Measurements from ENCODE around the gene ZC2HC1C. TPM values are rescaled to one million over a fixed set of nuclear protein-coding genes. Genes with fewer than 3 reads are reported as not detected.
A peak's percentile ranks its signal among the peaks of the same experiment; 100 is the strongest.

ZC2HC1C gene
- total RNA-seq, 1 experiment from 2014 or later, result 13.8 TPM

DNA sequence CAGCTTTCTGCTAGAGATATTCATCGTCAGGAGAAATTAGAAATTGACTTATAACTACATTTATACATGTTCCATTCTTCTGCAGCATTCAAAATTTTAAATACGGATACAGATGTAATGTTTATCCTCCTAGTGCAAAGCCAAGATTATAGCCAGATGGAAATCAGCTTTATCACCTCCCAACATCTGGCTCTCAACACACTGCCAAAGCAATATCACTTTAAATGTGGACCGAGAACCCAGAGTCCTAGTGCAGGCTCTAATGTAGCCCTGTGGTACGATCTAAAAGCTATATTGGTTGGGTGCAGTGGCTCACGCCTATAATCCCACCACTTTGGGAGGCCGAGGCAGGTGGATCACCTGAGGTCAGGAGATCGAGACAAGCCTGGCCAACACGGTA, 24.7 kb upstream of the ZC2HC1C start:
- H3K9me3 ChIP-seq (ENCODE audit: insufficient read depth, low read depth), result no peaks in the 10 kb centered on the region
- ChIA-PET CTCF (interaction anchor here (1.1 kb wide), 1 partner anchor 99 kb away, joined by 3 read pairs; no protein-coding TSS in a partner anchor), POLR2A (ENCODE audit: unreplicated experiment) (interaction anchor here (0.7 to 1.2 kb wide), 2 partner anchors 19 to 25 kb away, joined by 5 to 6 read pairs; partner anchors contain the start of genes ACYP1 and ZC2HC1C)
- H3K79me2 ChIP-seq (ENCODE audit: low read depth), result peaks cover 31% of the 10 kb centered on the region
- H3K4me1 ChIP-seq (replicated peaks; ENCODE audit: insufficient read depth), result peaks cover 39% of the 10 kb centered on the region
- H3K27ac ChIP-seq, result peak overlapping the region; percentile 7; the same call in 1 of the 2 replicates
- TF ChIP-seq EZH2 (IDR thresholded peaks at IDR 0.05; ENCODE audit: low read depth), result no peak
- TF ChIP-seq, protein P1, sequence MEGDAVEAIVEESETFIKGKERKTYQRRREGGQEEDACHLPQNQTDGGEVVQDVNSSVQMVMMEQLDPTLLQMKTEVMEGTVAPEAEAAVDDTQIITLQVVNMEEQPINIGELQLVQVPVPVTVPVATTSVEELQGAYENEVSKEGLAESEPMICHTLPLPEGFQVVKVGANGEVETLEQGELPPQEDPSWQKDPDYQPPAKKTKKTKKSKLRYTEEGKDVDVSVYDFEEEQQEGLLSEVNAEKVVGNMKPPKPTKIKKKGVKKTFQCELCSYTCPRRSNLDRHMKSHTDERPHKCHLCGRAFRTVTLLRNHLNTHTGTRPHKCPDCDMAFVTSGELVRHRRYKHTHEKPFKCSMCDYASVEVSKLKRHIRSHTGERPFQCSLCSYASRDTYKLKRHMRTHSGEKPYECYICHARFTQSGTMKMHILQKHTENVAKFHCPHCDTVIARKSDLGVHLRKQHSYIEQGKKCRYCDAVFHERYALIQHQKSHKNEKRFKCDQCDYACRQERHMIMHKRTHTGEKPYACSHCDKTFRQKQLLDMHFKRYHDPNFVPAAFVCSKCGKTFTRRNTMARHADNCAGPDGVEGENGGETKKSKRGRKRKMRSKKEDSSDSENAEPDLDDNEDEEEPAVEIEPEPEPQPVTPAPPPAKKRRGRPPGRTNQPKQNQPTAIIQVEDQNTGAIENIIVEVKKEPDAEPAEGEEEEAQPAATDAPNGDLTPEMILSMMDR (conservative IDR thresholded peaks at IDR 0.05), result no peak
- DNase-seq, result peak in 1 of 2 experiments; percentile 29
- no TSS peak for BruUV-seq (replicated peaks)
- peaks cover 18% of the 10 kb centered on the region; the same call in 1 of the 2 replicates for H3F3A ChIP-seq (ENCODE audit: insufficient read depth, low read depth)
- no peak overlapping the region for H3K4me3 ChIP-seq
- no peaks in the 10 kb centered on the region for H3K9me2 ChIP-seq (ENCODE audit: insufficient read depth)
- 0 out of 2 replicates have a peak overlapping the region, but pooled peaks have one; percentile 1 for H3K4me2 ChIP-seq
- H3K27me3 ChIP-seq (ENCODE audit: insufficient read depth, low read depth), result no peaks in the 10 kb centered on the region
- peaks cover 28% of the 10 kb centered on the region for H3K36me3 ChIP-seq (ENCODE audit: low read depth)
- no peaks in the 10 kb centered on the region for H4K20me1 ChIP-seq (ENCODE audit: insufficient read depth)
- no peak overlapping the region for H2AFZ ChIP-seq
- intact Hi-C loops (cut with micrococcal nuclease; ENCODE audit: unreplicated experiment), result no loop called here

DNA sequence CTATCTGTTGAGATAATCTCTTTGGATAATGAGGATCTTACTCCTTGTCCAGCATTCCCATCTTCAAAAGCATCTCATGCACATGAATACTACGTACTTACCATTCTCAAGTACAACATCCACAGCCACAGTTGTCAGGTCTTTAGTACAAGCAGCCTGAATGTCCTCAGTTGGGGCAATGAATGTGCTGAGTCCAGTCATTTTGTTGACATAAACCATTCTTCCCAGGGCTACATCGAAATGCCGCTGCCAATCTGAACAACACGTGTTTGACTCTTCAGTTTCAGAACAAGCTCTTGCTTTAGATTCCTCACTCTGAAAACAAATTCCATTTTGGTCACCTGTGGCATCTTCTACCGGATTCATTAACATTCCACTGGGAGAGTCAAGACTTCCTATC, 23.2 kb upstream of the ZC2HC1C start:
- no TSS peak for BruUV-seq (replicated peaks)
- TF ChIP-seq, protein P1 (conservative IDR thresholded peaks at IDR 0.05), result no peak
- no peak for TF ChIP-seq EZH2 (IDR thresholded peaks at IDR 0.05; ENCODE audit: low read depth)
- Histone ChIP-seq H3K36me3 (ENCODE audit: low read depth) (peaks cover 24% of the 10 kb centered on the region), H3F3A (ENCODE audit: insufficient read depth, low read depth) (peaks cover 26% of the 10 kb centered on the region; the same call in 1 of the 2 replicates), H3K4me1 (replicated peaks; ENCODE audit: insufficient read depth) (peaks cover 39% of the 10 kb centered on the region), H3K4me2 (no peak overlapping the region), H3K27ac (no peak overlapping the region), H3K79me2 (ENCODE audit: low read depth) (peaks cover 36% of the 10 kb centered on the region), H2AFZ (no peak overlapping the region), H4K20me1 (ENCODE audit: insufficient read depth) (no peaks in the 10 kb centered on the region), H3K9me2 (ENCODE audit: insufficient read depth) (no peaks in the 10 kb centered on the region), H3K27me3 (ENCODE audit: insufficient read depth, low read depth) (no peaks in the 10 kb centered on the region), H3K4me3 (no peak overlapping the region), H3K9me3 (ENCODE audit: insufficient read depth, low read depth) (no peaks in the 10 kb centered on the region)
- POLR2A ChIA-PET (ENCODE audit: unreplicated experiment), result no interaction called here
- intact Hi-C loops (cut with micrococcal nuclease; ENCODE audit: unreplicated experiment), result no loop called here
- CTCF ChIA-PET, result interaction anchor here (1.0 kb wide), 1 partner anchor 860 kb away, joined by 3 read pairs; no protein-coding TSS in a partner anchor
- peak in 1 of 2 experiments; percentile 29 for DNase-seq

DNA sequence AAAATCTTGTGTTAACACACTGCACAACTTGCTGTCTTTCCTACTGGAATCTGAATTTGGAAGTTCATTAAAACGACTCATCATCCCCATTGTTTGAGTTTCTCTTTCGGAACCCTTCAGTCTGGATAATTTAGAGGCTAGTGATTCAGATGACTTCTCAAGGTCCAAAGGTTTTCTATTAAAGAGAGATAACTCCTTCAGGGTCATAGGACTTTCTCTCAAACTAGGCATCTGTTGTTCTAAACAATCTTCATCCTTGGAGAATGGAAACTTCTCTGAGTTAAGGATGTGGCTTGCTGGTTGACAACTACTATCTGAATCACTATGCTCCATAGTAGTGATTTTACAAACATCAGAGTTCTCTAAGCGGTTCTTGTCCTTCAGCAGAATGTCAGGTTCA, 22.5 kb upstream of the ZC2HC1C start:
- no TSS peak for BruUV-seq (replicated peaks)
- Histone ChIP-seq H3K4me1 (replicated peaks; ENCODE audit: insufficient read depth) (peaks cover 38% of the 10 kb centered on the region), H3K4me3 (no peak overlapping the region), H3K79me2 (ENCODE audit: low read depth) (peaks cover 36% of the 10 kb centered on the region), H3F3A (ENCODE audit: insufficient read depth, low read depth) (peaks cover 25% of the 10 kb centered on the region; the same call in 1 of the 2 replicates), H3K4me2 (no peak overlapping the region), H4K20me1 (ENCODE audit: insufficient read depth) (no peaks in the 10 kb centered on the region), H3K36me3 (ENCODE audit: low read depth) (peaks cover 23% of the 10 kb centered on the region), H3K27me3 (ENCODE audit: insufficient read depth, low read depth) (no peaks in the 10 kb centered on the region), H3K9me3 (ENCODE audit: insufficient read depth, low read depth) (no peaks in the 10 kb centered on the region), H2AFZ (no peak overlapping the region), H3K27ac (no peak overlapping the region), H3K9me2 (ENCODE audit: insufficient read depth) (no peaks in the 10 kb centered on the region)
- no peak for DNase-seq
- ChIA-PET CTCF (interaction anchor here (1.0 kb wide), 1 partner anchor 860 kb away, joined by 3 read pairs; no protein-coding TSS in a partner anchor), POLR2A (ENCODE audit: unreplicated experiment) (no interaction called here)
- TF ChIP-seq EZH2 (IDR thresholded peaks at IDR 0.05; ENCODE audit: low read depth), result no peak
- TF ChIP-seq, protein P1 (conservative IDR thresholded peaks at IDR 0.05), result no peak
- intact Hi-C loops (cut with micrococcal nuclease; ENCODE audit: unreplicated experiment), result no loop called here

Data from PC-9 (cell line).